OCI-LY7 (cell line): ENCODE measurements around the gene MSLN. TPM values are rescaled to one million over a fixed set of nuclear protein-coding genes. Genes with fewer than 3 reads are reported as not detected.

ENCODE experiments used
- BruUV-seq: library from RNA; stranded (reverse); fragments of 400-500 nt; replicated peaks from 2 replicates; lab custom pipeline; 2021; lab: Mats Ljungman, UMichigan
- CTCF ChIA-PET: fragments of 300-600 bp; sonication (Branson Sonifier 250); formaldehyde crosslinking; loops from one replicate; lab custom pipeline; 2022; ENCODE audit warnings: antibody characterized with exemption; ENCODE audit not compliant: unreplicated experiment; lab: Charles Lee
- POLR2A ChIA-PET: fragments of 300-600 bp; sonication (Branson Sonifier 250); formaldehyde crosslinking; loops from one replicate; lab custom pipeline; 2022; ENCODE audit warnings: antibody characterized with exemption; lab: Charles Lee
- DNase-seq: peaks from one replicate; pipeline ENCODE4 v3.0.0-alpha.2; 2015; ENCODE audit warnings: low spot score
- H2AFZ ChIP-seq: fragments of 200-600 bp; sonication (generic), shearing (Covaris generic); 2 replicates; pipeline ENCODE4 v1.6.1; 2014; ENCODE audit warnings: mild to moderate bottlenecking, antibody characterized with exemption, low read length, moderate library complexity
- H3K27ac ChIP-seq: fragments of 200-600 bp; sonication (generic); 2 replicates; pipeline ENCODE4 v1.5.1; 2014; ENCODE audit warnings: mixed run types, low read depth, mild to moderate bottlenecking, moderate library complexity, low read length, inconsistent platforms; ENCODE audit not compliant: poor library complexity, severe bottlenecking
- H3K36me3 ChIP-seq: fragments of 200-600 bp; sonication (generic); 2 replicates; pipeline ENCODE4 v1.6.1; 2014; ENCODE audit warnings: mild to moderate bottlenecking, antibody characterized with exemption, low read length, moderate library complexity, mixed read lengths; ENCODE audit not compliant: insufficient read depth
- H3K4me1 ChIP-seq: fragments of 200-600 bp; sonication (generic); 2 replicates; pipeline ENCODE4 v1.5.1; 2014; ENCODE audit warnings: mild to moderate bottlenecking, low read length; ENCODE audit not compliant: insufficient read depth, poor library complexity, severe bottlenecking
- H3K4me2 ChIP-seq: fragments of 200-600 bp; sonication (generic); 2 replicates; pipeline ENCODE4 v1.6.1; 2014; ENCODE audit warnings: mild to moderate bottlenecking, low read length
- H3K4me3 ChIP-seq: fragments of 200-600 bp; sonication (generic); 2 replicates; pipeline ENCODE4 v1.5.1; 2014; ENCODE audit warnings: mild to moderate bottlenecking, low read depth, low read length; ENCODE audit not compliant: poor library complexity, severe bottlenecking
- H3K79me2 ChIP-seq: fragments of 200-600 bp; sonication (generic); 2 replicates; pipeline ENCODE4 v1.6.1; 2016; ENCODE audit warnings: low read depth, mild to moderate bottlenecking, low read length, moderate library complexity, mixed read lengths; ENCODE audit not compliant: insufficient read depth
- H3K9me2 ChIP-seq: fragments of 200-600 bp; sonication (generic); 2 replicates; pipeline ENCODE4 v1.6.1; 2016; ENCODE audit warnings: mild to moderate bottlenecking, low read length, mixed read lengths; ENCODE audit not compliant: insufficient read depth
- H3K9me3 ChIP-seq: fragments of 200-600 bp; sonication (generic); 2 replicates; pipeline ENCODE4 v1.6.1; 2014; ENCODE audit warnings: mild to moderate bottlenecking, mixed run types, low read length, mixed read lengths
- H4K20me1 ChIP-seq: fragments of 200-600 bp; sonication (generic); 2 replicates; pipeline ENCODE4 v1.6.1; 2014; ENCODE audit warnings: mild to moderate bottlenecking, antibody characterized with exemption, low read length, moderate library complexity, mixed read lengths; ENCODE audit not compliant: insufficient read depth
- CTCF ChIP-seq: fragments of 200-600 bp; sonication (generic); conservative IDR thresholded peaks from 2 replicates; pipeline ENCODE4 v1.5.1; 2014; ENCODE audit warnings: mild to moderate bottlenecking, antibody characterized with exemption, low read length, moderate library complexity, mixed read lengths
- EZH2phosphoT487 ChIP-seq: fragments of 200-600 bp; sonication (generic); IDR thresholded peaks from 2 replicates; pipeline ENCODE4 v1.6.1; 2018; ENCODE audit warnings: low read depth, borderline replicate concordance, mild to moderate bottlenecking, mixed run types, antibody characterized with exemption, low read length, moderate library complexity, mixed read lengths
- intact Hi-C: fragments of 100-400 bp; cut with micrococcal nuclease; formaldehyde crosslinking; loops from one replicate; pipeline ENCODE4 v1.10.0; 2022; ENCODE audit not compliant: unreplicated experiment
- total RNA-seq, 2 experiments: library from RNA; depleted of rRNA in 1 of 2; stranded (reverse); fragments of >200 nt in 1 of 2; shearing (Covaris generic) in 1 of 2; gene quantifications; 2 replicates each; pipeline ENCODE4 v1.2.3, GENCODE V29; 2014 to 2022

Gene MSLN
- total RNA-seq, 2 experiments from 2014 or later, result 0.13 to 0.44 TPM

- Histone ChIP-seq H3K9me3 (no peaks in the 10 kb centered on the region), H3K27ac (peak overlapping the region; percentile 93), H3K4me1 (peaks cover 63% of the 10 kb centered on the region), H3K4me3 (peak overlapping the region; percentile 95), H3K9me2 (no peaks in the 10 kb centered on the region), H3K36me3 (0 out of 2 replicates have a peak, but pooled peaks cover 10% of the 10 kb centered on the region), H4K20me1 (no peaks in the 10 kb centered on the region), H2AFZ (no peak overlapping the region), H3K79me2 (no peaks in the 10 kb centered on the region), H3K4me2 (peak overlapping the region; percentile 88)
- ChIA-PET CTCF (interaction anchor here (0.7 kb wide), 1 partner anchor 15 kb away, joined by 3 read pairs; no protein-coding TSS in a partner anchor), POLR2A (interaction anchor here (0.8 to 3.2 kb wide), 4 partner anchors 8 to 66 kb away, joined by 4 to 26 read pairs (median 6); partner anchors contain the start of genes CHTF18 and RPUSD1)
- intact Hi-C loops, result loop anchor here (2.0 to 5.0 kb wide), 2 partner anchors 17 to 40 kb away; partner anchors contain the start of genes JMJD8 and STUB1
- TSS peak; percentile 77 for BruUV-seq
- no peak for TF ChIP-seq EZH2phosphoT487
- no peak for TF ChIP-seq CTCF
- DNase-seq, result no peak
Measured at GRCh38 chr16:721765-722540, 38.6 kb upstream of the MSLN start.

GRCh38 chr16:722835-723633, 37.5 kb upstream of the MSLN start:
- ChIA-PET CTCF (no interaction called here), POLR2A (no interaction called here)
- intact Hi-C loops, result loop anchor here (5.0 kb wide), 1 partner anchor 41 kb away; the partner anchor contains the start of genes JMJD8 and STUB1

More at GRCh38 chr16:722835-723633, 37.5 kb upstream of the MSLN start:
- H3K9me3 ChIP-seq, result no peaks in the 10 kb centered on the region
- peak overlapping the region; percentile 88 for H3K4me2 ChIP-seq
- no peak overlapping the region for H2AFZ ChIP-seq
- H4K20me1 ChIP-seq, result no peaks in the 10 kb centered on the region
- no peaks in the 10 kb centered on the region for H3K79me2 ChIP-seq
- no peak overlapping the region for H3K27ac ChIP-seq
- H3K4me3 ChIP-seq, result no peak overlapping the region
- DNase-seq, result no peak
- H3K4me1 ChIP-seq, result peaks cover 63% of the 10 kb centered on the region
- TF ChIP-seq EZH2phosphoT487, result no peak
- no peak for TF ChIP-seq CTCF
- no peaks in the 10 kb centered on the region for H3K9me2 ChIP-seq
- H3K36me3 ChIP-seq, result 0 out of 2 replicates have a peak, but pooled peaks cover 10% of the 10 kb centered on the region
- no TSS peak for BruUV-seq
